GM19193 (cell line): Measurements from ENCODE around the gene PABPN1.
A peak's percentile ranks its signal among the peaks of the same experiment; 100 is the strongest.

Experiments
- POLR2A ChIP-seq: IDR thresholded peaks from 4 replicates; pipeline ENCODE4 v1.6.1; 2011; ENCODE audit not compliant: insufficient read depth, insufficient read length; ENCODE audit errors: extremely low read depth

PABPN1 gene

DNA sequence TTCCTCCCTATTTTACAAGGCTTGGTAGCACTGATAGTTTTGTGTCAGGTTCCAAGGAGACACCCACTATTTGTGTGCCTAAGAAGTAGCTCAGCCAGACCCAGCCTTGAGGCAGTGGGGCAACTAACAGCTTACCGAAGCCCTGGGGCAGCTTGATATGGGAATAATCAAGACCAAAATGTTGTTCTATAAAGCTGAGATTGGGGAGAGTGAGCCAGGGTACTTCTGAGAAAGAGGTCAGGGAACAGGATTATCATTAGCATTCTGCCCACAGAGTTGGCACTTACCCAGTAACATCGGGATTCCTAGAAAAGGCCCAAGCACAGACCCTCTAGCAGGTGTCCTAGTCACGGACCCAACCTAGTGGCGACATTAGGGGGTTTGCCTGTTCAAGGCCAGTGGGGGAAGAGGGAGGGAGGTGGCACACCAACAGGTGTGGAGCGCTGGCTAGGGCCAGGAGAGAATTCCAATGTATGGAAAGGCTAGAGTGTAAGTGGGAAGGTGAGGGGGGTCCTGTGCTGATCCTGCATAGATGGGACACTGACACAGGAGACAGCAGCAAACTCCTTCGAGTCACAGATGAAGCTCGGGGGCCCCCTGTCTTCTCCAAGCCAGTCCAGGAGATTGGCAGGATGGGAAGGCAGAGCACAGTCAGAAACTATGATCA lies 23.5 kb upstream of the PABPN1 start:
- no peak for TF ChIP-seq POLR2A

GRCh38 chr14:23299211-23299957 lies 21.9 kb upstream of the PABPN1 start:
- no peak for TF ChIP-seq POLR2A

GRCh38 chr14:23299986-23300686 lies 21.1 kb upstream of the PABPN1 start:
- TF ChIP-seq POLR2A = no peak

- TF ChIP-seq POLR2A = no peak
These were observed 20.5 kb upstream of the PABPN1 start for GRCh38 chr14:23300687-23301223.

DNA sequence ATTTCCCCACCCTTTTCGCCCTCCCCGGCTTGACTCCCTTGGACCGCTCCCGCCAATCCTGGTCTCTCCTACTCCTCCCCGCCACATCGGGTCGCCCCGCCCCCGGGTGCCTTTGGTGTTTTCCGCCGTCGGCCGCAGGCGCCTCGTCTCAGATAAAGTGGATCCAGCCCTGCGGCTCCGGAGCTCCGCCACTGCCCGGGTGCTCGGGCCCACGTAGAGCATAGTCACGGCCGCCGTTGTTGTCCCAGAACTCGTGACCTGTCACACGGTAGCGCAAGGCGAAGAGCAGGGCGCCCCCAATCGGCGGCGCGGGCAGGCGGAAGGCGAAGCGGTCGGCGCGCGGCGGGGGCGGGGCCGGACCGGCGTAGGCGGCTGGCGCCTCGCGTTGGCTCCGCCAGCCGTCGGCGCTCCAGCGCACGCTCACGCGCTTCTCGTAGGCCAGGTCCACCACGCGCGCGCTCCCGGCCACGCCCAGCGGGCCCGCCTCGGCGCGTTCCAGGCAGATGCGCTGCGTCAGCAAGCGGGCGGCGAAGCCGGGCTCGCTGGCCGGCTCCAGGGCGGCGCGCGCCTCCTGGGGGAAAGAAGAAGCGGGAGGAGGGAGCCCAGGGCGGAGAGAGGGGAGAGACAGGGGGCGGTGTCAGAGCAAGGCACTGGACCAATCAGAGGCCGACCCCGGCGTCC lies 19.8 kb upstream of the PABPN1 start:
- peak; percentile 51 for TF ChIP-seq POLR2A

- TF ChIP-seq POLR2A = peak; percentile 71
These were observed 19.3 kb upstream of the PABPN1 start for GRCh38 chr14:23301969-23302289.

GRCh38 chr14:23302290-23303225 lies 18.7 kb upstream of the PABPN1 start, which contains the start of gene PPP1R3E:
Gene PPP1R3E, minus strand, starts transcription at chr14:23302859. Its CDS starts 283 bp downstream, at chr14:23302576.
- TF ChIP-seq POLR2A = peak; percentile 73

GRCh38 chr14:23306412-23307145 lies 14.7 kb upstream of the PABPN1 start, which contains the start of gene BCL2L2:
Gene BCL2L2, plus strand, starts transcription at chr14:23306833. Its CDS starts 935 bp downstream, at chr14:23307768.
- peak; percentile 79 for TF ChIP-seq POLR2A

GRCh38 chr14:23307146-23307530 lies 14.1 kb upstream of the PABPN1 start:
- no peak for TF ChIP-seq POLR2A

GRCh38 chr14:23307687-23308644 lies 13.3 kb upstream of the PABPN1 start:
- no peak for TF ChIP-seq POLR2A

DNA sequence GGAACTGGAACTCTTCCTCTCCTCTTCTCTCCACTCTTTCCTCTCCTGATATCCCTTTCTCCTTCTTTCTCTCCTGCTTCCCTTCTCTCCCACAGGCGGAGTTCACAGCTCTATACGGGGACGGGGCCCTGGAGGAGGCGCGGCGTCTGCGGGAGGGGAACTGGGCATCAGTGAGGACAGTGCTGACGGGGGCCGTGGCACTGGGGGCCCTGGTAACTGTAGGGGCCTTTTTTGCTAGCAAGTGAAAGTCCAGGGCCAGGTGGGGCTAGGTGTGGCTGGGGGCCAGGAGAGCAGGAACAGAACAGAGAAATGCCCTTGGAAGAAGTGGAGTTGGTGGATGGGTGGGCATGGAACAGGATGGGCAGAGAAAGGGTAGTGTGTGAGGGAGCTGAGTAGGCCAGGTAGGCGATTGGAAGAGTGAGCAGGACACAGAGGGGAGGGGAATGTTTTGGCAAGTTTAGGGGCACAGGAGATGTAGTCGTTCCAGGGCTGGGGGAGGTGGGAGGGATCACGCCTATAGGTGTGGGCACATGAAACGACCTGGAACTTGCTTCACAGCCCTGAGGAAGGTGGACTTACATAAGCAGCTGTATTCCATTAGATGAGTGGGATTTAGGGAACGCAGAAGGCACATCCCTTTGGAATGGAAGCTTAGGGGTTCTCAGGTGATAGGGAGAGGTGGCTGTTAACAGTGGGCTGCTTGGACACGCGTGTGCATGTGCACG lies 12.4 kb upstream of the PABPN1 start:
- no peak for TF ChIP-seq POLR2A

DNA sequence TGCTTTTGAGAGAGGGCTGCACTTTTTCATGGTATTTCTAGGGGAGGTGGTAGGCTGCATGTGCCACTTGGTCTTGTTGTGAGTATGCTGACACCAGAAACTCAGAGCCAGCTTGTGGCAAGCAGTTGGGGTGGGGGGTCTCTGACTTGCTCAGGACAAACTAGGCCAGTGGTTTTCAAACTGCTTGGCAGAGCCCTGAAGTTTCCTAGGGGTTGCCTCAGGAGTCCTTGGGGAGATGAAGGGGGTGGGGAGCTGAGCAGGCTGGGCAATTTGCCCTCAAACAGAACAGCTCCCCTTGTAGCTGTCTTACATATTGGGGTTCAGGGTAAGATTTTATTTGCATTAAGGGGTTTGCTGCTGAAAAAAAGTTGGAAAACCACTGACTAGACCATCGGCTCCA lies 10.7 kb upstream of the PABPN1 start:
- TF ChIP-seq POLR2A = no peak

GRCh38 chr14:23316300-23316699 lies 5.0 kb upstream of the PABPN1 start:
- TF ChIP-seq POLR2A = no peak
